H7 (cell line): ENCODE results near the gene RALB. TPM values are rescaled to one million over a fixed set of nuclear protein-coding genes. Genes with fewer than 3 reads are reported as not detected.
"Not testable (repeated sequence)": the region's sequence is repeated elsewhere in the genome, so short reads cannot be mapped to it uniquely, and the experiment has no call there.

Experiments
- DNase-seq: peaks from one replicate; pipeline ENCODE4 v3.0.0; 2012
- H3K27me3 ChIP-seq: 2 replicates; pipeline ENCODE4 v1.6.0; 2011; ENCODE audit warnings: mild to moderate bottlenecking, low read length; ENCODE audit not compliant: control insufficient read depth, insufficient read depth
- H3K36me3 ChIP-seq: replicated peaks from 2 replicates; pipeline ENCODE4 v1.5.1; 2011; ENCODE audit warnings: low read length; ENCODE audit not compliant: control insufficient read depth, insufficient read depth
- H3K4me3 ChIP-seq: 2 replicates; pipeline ENCODE4 v1.5.1; 2011; ENCODE audit warnings: low read depth, mild to moderate bottlenecking, control low read depth, low read length, moderate library complexity; ENCODE audit not compliant: insufficient read depth
- total RNA-seq: library from RNA; depleted of rRNA; stranded (reverse); fragments of >200 nt; shearing (Covaris generic); gene quantifications from 2 replicates; pipeline ENCODE4 v1.2.3, GENCODE V29; 2014

RALB gene
- total RNA-seq, 1 experiment from 2014 or later: 13.5 TPM

DNA sequence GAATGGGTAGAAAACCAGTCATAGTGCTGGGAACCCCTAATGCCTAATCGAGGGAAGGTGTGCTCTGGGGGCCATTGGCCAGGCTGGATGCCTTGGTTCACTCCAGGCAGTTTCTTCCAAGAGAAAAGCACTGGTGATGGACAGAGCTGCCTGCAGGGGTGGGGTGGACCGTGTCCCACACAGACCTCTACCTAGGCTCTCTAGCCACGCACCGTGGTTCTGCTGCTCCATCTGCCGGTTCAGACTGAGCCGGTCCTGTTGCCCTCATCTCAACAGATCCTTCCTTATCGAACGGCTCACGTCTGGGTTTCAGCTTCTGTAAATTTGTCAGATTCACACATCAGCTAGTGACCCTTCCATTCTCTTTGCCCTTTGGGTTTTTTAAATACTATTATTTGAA is 46.4 kb downstream of the RALB start:
- no peak for DNase-seq
- no peaks in the 10 kb centered on the region for H3K27me3 ChIP-seq
- H3K4me3 ChIP-seq: no peak overlapping the region
- no peaks in the 10 kb centered on the region for H3K36me3 ChIP-seq

DNA sequence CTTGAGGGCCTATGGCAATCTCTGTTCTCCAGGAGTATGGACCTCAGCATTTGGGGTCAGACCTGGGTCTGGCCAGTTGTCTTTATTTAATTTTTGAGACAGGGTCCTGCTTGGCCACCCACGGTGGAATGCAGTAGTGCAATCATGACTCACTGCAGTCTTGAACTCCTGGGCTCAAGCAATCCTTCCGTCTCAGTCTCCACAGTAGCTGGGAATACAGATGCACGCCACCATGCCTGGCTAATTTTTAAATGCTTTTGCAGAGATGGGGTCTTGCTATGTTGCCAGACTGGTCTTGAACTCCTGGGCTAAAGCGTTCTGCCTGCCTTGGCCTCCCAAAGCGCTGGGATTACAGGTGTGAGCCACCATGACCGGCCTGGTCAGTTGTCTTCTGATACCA is 46.9 kb downstream of the RALB start:
- no peaks in the 10 kb centered on the region for H3K36me3 ChIP-seq
- no peaks in the 10 kb centered on the region for H3K27me3 ChIP-seq
- no peak overlapping the region for H3K4me3 ChIP-seq
- DNase-seq: no peak

DNA sequence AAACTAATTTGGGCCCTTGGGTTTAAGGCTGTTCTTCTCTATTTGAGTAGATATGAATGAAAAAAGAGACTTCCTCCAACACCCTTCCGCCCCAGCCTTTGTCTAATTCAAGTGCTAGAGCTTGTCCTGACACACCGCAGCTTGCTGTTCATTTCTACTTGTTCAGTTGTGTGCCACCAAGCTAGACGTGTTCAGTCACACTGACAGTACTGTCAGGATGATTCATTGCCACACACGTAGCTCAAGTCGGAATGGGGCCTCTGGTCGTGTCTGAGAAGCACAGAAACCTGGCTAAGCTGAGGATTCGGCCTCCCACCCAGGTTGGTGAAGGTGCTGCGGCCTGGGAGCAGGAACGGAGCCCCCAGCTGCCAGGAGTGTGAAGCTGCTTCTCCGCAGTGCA is 47.7 kb downstream of the RALB start:
- DNase-seq: no peak
- Histone ChIP-seq H3K4me3 (no peak overlapping the region), H3K27me3 (no peaks in the 10 kb centered on the region), H3K36me3 (no peaks in the 10 kb centered on the region)

DNA sequence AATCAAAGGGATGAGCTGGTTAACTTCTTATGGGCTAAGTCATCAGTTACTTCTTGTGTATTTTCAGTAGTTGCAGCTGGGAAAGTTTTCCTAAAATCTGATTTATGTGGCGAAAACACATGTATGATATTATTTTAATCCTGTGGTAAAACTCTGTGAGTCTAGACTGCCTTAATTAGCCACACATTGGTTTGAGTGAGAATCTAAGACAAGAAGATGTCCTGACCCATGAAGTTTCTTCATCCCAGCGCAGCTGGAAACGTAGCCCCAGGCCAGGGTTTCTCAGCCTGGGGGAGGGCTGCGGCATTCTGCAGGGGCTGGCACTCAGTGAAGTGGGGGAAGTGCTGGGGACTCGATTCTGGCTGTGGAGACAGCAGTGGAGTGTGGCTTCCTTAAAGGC is 48.6 kb downstream of the RALB start:
- Histone ChIP-seq H3K27me3 (no peaks in the 10 kb centered on the region), H3K4me3 (no peak overlapping the region), H3K36me3 (no peaks in the 10 kb centered on the region)
- no peak for DNase-seq

DNA sequence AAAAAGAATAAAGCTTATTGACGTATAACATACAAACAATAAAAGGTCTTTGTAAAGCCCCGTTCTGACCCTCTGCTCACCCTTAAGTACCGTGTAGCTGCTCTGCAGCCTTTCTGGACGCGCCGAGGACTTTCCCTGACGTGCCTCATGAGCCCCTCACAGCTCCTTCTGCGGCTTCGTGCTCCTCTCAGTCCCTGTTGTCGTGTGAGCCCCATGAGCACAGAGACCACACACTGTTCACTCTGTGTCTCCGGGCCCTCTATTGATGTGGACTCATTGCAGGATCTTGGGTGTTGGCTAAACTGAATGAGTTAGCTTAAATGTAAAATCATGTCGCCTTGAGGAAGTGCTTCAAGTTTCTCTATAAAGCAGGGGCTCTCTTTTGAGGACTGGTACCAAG is 49.6 kb downstream of the RALB start:
- Histone ChIP-seq H3K4me3 (no peak overlapping the region), H3K36me3 (no peaks in the 10 kb centered on the region), H3K27me3 (no peaks in the 10 kb centered on the region)
- no peak for DNase-seq

DNA sequence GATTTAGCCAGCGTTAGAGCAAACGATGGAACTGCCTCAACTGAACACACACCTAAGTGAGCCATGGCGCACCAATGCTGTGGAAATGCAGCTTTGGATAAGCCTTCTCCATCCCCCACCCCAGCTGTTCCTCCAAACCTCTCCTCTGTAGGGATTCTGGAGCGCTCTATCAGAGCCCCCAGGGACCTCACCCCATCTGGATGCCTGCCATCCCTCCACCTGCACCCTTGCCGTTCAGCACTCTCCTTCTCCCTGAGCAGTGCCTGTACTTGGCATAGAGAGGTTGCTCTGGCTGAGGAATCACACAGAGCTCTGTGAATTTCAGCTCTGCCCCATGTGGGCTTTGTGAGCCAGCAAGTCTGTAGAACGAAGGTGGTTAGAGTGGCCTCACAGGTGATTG is 50.5 kb downstream of the RALB start:
- no peak overlapping the region for H3K4me3 ChIP-seq
- DNase-seq: no peak
- H3K36me3 ChIP-seq: no peaks in the 10 kb centered on the region
- no peaks in the 10 kb centered on the region for H3K27me3 ChIP-seq

DNA sequence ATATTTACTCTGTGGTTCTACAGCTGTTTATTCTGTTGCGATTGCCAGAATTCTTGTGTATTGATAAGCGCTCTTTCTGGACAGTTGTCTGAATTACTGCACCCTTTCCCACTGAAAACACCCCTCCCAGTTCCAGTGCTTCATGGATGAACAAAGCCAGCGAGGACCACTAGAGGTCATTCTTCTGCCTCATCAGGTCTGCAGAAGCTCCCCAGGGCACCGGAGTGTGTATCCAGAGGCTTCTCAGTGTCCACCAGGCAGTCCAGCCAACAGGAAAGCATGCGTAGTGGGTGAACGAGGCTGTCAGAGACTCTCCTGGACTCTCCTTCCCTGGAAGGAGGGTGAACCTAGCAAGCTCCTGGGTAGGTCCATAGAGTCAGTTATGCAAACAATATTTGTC is 52.6 kb downstream of the RALB start:
- peak; percentile 70 for DNase-seq
- H3K4me3 ChIP-seq: no peak overlapping the region
- no peaks in the 10 kb centered on the region for H3K36me3 ChIP-seq
- H3K27me3 ChIP-seq: no peaks in the 10 kb centered on the region; the same call in 1 of the 2 replicates

DNA sequence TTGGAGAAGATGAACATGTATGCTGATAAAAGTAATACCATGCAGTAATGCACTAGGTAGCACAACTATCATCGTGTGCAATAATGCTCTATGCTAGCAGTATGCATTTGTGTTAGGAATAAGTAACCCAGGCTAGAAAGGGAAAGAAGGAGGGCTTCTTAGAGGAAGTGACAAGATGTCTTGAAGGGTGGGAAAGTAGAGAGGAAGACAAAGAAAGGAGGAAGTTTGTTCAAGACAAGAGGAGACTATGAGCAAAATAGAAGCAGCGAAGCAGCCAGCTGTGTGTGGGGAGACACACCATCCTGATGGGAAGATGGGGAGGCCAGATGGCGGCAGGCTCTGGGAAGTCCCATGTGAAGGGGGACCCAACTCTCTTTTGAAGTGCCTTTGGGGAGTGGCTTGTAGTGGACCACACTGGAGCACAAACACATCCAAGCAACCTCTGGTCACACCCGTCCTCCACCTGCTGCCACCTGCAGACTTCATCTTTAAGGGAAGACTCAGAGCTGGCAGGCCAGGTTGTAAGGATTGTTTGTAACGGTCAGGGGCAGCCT is 53.4 kb downstream of the RALB start:
- DNase-seq: no peak
- Histone ChIP-seq H3K36me3 (no peaks in the 10 kb centered on the region), H3K4me3 (no peak overlapping the region)

DNA sequence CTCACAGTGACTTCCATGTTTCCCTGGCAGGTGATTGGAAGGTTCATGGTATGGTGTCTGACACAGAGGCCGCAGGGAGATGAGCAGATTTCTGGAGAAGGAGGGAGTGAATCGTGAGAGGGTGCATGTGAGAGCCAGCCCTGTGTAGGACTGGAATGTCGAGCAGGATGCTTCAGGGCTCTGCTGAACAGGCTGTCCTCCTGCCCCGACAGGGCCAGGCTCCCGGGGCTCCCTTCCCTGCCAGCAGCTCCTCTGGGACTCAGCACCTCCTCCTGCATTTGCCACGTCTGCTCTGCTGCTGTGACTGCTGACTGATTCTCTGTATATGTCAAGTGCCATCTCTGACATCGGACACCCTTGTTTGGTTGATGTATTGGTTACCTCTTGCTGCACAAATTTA is 54.8 kb downstream of the RALB start:
- no peak overlapping the region for H3K4me3 ChIP-seq
- no peak for DNase-seq
- no peaks in the 10 kb centered on the region for H3K36me3 ChIP-seq
- H3K27me3 ChIP-seq: peaks cover 2% of the 10 kb centered on the region; the same call in 1 of the 2 replicates

More for the DNA sequence above, 53.4 kb downstream of the RALB start:
- no peaks in the 10 kb centered on the region; the same call in 1 of the 2 replicates for H3K27me3 ChIP-seq

DNA sequence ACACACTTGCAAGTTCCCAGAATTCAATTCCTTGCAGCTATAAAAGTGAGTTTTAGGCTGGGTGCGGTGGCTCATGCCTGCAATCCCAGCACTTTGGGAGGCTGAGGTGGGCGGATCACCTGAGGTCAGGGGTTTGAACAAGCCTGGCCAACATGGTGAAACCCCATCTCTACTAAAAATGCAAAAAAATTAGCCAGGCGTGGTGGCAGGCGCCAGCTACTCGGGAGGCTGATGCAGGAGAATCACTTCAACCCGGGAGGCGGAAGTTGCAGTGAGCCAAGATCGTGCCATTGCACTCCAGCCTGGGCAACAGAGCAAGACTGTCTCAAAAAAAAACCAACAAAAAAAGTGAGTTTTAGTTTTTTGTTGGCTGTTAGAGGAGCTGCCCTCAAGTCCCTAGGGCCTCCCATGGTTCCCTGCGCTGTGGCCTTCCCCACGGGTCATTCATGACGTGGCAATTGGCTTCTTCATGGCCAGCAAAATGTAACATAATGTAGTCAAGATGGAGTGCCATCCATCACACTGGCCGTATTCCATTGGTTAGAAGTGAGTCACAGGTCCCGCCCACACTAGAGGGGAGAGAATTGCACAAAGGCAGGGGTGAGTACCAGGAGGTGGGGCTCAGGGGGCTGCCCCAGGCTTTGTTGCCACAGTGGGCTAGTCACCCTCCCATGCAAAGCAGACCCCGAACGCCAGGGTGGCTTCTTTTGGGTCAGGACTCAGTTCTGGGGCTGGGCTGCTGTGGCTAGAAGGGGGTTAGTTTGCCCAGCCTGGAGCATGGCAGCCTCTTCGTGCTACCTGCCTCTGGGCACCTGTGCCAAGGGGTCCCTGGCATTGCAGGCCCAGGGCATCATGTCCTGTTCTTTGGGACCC is 55.6 kb downstream of the RALB start:
- peaks cover 7% of the 10 kb centered on the region for H3K27me3 ChIP-seq
- no peaks in the 10 kb centered on the region for H3K36me3 ChIP-seq
- no peak overlapping the region for H3K4me3 ChIP-seq
- DNase-seq: peak; percentile 62

DNA sequence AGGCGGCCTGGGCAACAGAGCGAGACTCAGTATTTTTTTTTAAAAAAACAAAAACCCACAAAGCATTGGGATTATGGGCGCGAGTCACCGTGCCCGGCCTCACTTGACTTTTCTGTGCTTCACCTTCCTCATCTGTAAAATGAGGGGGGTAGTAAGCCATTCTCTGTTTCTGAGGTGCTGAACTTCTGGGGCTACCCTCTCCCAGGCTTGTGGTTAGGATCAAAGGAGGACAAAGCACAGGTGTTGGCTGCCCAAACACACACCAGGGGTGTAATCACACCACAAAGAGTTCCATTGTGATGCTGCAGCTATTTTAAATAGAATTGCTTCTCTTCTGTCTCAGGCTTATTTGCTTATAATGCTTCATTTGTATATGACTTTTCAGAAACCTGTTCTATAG is 57.5 kb downstream of the RALB start:
- Histone ChIP-seq H3K27me3 (peaks cover 15% of the 10 kb centered on the region), H3K36me3 (no peaks in the 10 kb centered on the region), H3K4me3 (no peak overlapping the region)
- peak; percentile 73 for DNase-seq

DNA sequence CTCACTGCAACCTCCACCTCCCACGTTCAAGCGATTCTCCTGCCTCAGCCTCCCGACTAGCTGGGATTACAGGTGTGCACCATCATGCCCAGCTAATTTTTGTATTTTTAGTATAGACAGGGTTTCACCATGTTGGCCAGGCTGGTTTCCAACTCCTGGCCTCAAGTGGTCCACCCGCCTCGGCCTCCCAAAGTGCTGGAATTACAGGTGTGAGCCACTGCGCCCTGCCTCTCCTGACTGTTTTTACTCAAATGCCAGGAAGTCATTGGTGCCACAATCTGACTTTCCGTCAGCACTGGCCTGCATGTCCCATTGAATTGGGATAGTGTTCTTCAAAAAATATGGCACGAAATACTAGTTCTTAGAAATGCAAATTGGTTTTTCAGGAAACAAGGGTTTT is 58.2 kb downstream of the RALB start:
- not testable (repeated sequence) for H3K36me3 ChIP-seq, H3K4me3 ChIP-seq, DNase-seq
- H3K27me3 ChIP-seq: peaks cover 16% of the 10 kb centered on the region

DNA sequence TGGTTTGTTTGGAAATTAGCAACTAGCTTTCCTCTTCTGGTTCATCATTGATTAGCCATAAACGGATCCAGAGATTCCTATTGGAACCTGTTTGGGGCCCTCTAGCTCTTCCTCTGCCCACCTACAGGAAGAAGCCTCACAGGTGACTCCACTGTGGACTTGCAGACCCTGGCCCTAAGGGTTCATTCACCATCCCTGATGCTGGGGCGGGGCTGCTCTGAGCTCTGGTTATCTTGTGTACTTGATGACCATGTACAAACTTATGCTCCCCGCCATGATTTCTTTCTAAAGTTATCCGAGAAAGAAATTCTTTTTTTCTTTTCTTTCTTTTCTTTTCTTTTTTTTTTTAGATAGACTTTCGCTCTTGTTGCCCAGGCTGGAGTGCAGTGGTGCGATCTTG is 59.4 kb downstream of the RALB start:
- no peak for DNase-seq
- Histone ChIP-seq H3K27me3 (peaks cover 17% of the 10 kb centered on the region), H3K4me3 (no peak overlapping the region), H3K36me3 (no peaks in the 10 kb centered on the region)

DNA sequence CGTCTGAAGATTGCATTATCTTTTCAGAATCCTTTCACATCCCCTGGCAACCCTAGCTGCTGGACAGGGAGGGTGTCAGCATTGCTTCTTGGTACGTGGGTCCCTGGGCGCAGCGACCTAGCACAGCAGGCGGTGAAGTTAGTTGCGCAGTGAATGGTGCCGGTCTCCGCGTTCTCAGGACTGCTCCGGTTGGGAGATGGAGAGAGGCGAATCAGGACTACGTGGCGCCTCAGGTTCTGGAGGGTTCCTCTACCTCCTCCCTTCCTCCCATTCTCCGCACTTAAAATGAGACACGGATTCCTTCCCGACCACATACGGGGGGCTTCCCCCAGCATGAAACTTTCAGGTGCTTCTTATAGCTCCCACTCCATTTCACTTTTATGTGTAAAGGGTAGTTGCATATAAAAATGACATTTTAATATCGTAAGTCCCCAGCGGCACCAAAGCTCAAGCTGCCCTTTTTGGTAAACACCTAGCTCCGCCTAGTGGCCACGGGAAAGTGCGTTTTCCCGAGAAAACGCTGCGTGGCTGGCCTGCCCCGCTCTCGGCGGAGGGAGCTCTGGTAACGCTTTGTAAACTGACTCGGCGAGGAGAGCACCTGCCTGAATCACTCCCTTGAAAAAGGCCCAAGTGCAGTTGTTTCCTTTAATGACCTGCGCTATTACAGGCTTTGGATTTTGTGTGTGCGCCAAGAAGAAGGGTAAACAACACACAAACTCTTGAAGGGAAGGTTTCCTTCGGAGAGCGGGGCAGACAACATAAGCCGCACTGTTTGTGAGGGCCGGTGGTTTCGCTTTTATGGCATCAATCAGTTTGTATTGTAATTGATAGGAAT is 60.4 kb downstream of the RALB start:
- H3K4me3 ChIP-seq: peak overlapping the region; percentile 2; the same call in 1 of the 2 replicates
- peaks cover 17% of the 10 kb centered on the region for H3K27me3 ChIP-seq
- H3K36me3 ChIP-seq: no peaks in the 10 kb centered on the region
- peak; percentile 86 for DNase-seq
